HG03432 (cell line): ENCODE measurements around the gene NUDT5.
"Not testable (repeated sequence)": the region's sequence is repeated elsewhere in the genome, so short reads cannot be mapped to it uniquely, and the experiment has no call there.

Source experiments
- ATAC-seq: cut with Tn5 transposase; IDR thresholded peaks from one replicate; pipeline ENCODE4 v1.9.1; 2021; ENCODE audit warnings: mild to moderate bottlenecking, moderate library complexity; ENCODE audit not compliant: unreplicated experiment

Gene NUDT5

DNA sequence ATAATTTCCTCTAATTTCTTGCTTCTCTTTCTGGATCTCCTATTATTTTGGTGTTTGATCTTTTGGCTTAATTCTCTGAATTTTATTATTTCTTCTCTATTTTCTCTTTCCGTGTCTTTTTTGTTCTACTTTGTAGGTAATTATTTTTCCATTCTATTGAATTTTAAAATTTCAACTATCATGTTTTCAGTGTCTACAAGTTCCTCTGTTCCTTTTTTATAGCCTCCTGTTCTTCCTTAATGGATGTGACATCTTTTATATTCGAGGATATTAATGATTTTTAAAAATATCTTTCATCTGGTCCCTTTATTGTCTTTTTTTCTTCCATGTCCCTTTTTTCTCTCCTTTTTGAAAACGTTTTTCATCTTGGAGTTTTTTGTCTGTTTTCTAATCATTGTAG is 11.4 kb upstream of the NUDT5 start:
- ATAC-seq = no peak

DNA sequence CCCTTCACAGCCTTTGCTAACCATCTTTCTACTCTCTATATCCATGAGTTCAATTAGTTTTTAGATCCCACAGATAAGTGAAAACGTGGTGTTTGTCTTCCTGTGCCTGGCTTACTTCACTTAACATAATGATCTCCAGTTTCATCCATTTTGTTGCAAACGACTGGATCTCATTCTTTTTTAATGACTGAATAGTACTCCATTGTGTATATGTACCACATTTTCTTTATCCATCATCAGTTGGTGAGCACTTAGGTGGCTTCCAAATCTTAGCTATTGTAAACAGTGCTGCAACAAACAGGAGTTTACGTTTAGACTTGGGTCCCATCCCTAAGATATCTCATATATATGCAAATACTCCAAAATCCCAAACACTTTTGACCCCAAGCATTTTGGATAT is 9.4 kb upstream of the NUDT5 start:
- no peak for ATAC-seq

DNA sequence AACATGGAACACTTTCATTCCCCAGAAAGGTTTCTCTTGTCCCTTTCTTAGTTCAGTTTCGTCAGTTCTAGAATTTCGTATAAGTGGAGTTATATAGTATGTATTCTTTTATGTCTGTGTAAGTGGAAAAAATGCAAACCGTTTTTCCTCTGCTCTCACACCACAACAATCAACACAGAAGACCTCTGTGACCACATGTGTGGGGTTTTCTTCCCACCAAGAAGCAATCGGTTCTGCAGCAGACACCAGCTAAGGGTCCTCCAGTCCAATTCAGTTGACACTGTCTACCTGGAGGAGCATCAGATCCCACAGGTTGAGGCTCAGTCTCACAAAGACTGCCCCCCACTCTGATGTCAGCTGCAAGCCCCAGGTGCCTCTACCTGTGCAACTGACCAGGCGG is 6.5 kb upstream of the NUDT5 start:
- no peak for ATAC-seq

DNA sequence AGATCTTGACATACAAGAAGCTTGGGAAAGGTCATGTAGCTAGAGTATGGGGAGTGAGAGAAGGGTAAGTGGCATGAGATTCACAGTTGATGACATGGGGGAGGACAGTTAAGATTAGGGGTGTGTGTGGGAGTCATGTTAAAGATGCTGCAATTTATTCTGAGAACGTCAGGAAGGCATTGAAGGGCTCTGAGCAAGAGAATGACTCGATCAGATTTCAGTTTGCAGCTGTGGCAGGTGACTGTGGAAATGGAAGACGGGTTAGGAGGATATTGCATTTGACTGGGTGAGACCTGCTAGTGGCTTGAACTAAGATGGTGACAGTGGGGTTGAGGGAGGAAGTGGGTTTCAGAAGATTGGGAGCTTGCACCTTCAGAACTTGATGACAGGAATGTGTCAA is 5.9 kb upstream of the NUDT5 start:
- ATAC-seq = no peak

DNA sequence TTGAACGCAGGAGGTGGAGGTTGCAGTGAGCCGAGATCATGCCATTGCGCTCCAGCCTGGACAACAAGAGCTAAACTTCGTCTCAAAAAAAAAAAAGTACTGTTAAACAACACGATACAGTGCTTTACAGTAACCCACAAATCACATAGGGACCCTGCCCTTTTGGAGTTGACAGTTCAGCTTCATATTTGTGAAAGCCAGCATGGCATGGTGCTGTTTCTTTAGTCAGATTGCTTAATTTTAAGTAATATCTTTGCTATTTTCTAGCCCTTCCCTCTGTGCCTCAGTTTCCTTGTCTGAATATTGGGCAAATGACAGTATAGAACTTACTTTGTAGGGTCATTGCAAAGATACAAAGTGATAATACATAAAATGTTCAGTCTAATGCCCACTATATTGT is 5.2 kb upstream of the NUDT5 start:
- no peak for ATAC-seq

DNA sequence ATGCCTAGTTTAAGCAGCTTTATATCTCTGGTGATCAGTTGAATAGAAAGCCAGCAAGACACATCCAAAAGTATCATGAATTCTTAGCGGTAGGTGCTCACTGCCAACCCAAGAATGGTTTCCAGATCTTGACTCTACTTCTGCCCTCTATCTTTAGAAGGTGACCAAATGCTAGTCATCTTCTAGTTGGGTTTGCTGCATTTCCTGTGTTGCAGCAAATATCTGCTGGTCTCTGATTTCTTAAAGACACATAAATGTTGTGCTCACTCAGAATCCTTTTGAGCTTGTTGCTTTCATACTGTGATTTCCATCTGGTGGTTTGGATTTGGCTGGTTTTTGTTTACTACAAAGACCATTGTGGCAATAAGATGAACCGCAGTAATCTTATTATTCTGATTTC is 2.5 kb upstream of the NUDT5 start:
- no peak for ATAC-seq

DNA sequence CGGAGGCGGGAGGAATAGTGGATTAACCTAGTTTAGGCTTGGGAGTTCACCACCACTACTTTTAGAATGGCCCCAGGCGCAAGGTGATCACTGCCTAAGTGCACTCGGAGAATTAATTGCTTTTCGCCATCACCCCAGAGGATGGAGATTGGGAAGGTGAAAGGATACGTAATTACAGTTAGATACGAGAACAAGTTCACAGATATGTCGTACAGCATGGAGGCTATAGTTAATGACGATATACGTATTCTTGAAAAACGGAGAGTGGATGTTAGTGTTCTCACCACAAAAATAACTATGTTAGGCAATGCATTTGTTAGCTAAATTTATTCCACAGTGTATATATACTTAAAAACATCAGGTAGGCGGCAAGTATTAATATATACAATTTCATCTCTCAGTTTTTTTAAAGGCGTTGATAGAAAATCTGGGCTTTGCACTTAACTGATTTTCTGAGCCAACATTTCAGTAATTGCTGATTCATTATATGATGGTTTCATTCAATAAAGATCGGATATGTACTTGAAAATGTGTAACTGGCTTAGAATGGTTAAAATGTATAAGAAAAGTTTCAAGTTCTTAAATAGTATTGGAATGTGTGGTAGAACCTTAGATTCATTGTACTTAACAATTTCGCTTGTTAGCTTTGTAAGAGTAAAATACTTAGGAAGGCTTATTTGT is 980 bp upstream of the NUDT5 start:
- ATAC-seq = no peak

DNA sequence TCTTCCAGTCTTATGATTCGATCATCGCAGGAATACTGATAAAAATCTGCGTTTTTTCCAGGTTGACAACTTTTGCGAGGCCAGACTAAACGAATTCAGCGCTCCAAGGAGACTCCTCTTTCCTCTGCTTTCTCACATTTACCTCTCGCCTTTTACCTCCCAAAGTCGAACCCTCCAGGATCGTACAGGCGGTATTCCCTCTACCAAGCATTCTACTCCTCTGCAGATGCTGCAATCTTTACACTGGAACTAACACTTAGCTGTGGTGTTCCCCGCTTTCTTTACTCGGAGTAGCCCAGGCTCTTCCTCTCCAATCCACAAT is 449 bp downstream of the NUDT5 start:
- ATAC-seq = peak; percentile 12

DNA sequence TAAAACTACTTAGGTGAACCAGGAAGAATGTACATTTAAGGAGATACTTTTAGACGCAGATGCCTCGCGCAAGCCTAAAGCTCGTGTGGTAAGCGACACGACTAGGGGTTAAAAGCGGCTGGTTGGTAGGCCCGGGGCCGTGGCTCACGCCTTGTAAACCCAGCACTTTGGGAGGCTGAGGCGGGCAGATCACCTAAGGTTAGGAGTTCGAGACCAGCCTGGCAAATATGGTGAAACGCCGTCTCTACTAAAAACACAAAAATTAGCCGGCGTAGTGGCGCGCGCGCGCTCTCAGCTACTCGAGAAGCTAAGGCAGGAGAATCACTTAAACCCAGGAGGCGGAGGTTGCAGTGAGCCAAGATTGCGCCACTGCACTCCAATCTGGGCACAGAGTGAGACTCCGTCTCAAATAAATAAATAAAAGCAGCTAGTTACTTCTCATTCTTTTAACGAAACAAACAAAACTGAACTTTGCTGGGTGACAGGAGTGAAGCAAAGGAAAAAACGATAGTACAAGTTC is 879 bp downstream of the NUDT5 start:
- ATAC-seq = no peak

DNA sequence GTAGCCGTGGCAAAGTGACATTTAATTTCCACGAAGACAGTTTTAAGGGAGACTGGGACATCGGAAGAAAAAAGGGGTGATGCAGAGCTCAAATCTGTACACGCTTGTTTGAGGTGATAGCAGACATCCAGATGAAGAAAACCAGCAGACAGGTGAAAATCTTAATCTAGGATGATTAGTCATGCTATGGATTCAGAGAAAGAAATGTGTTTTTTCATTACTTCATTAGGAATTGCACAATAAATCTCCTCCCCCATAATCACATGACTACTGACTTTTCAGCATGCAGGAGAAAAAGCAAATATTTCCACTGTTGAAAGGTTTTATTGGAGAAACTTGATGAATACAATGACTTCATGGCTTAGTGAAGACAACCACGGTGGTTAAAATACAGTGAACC is 2.5 kb downstream of the NUDT5 start:
- no peak for ATAC-seq

DNA sequence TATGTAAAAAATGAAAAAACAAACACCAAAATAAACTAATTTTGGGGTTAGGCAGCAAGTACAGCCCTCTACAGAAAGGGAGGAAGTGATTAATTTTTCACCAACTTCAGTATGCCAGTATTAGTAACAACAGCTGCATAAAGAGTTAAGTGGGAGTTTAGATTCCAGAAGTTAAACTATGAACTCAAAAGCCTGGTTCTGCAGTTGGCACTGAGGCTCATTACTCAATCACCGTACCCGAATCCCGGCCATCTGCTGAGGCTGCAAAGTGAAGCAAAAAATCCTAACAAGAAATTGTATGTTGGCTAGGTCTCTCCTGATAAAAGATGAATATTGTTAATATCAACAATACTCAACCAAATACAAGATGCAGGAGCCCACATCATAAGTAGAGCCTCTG is 4.0 kb downstream of the NUDT5 start:
- no peak for ATAC-seq

DNA sequence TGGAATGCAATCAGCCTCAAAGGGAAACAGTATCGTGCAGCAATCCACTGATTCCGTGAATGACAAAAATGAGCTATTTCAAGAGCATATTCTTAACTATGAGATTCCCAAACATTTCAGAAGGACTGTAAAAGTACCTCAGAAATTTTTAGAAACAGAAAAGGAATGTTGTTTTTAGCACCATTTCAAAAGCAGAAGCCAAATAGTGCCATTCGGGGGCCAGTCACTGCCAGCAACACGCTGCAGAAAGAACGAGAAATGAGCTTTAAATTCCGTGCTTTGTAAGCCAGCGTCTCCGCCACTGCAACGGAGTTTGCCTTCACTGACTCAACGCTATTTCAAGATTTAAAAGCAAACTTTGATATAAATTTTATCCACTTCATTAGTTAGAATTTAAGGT is 6.3 kb downstream of the NUDT5 start:
- ATAC-seq = no peak

DNA sequence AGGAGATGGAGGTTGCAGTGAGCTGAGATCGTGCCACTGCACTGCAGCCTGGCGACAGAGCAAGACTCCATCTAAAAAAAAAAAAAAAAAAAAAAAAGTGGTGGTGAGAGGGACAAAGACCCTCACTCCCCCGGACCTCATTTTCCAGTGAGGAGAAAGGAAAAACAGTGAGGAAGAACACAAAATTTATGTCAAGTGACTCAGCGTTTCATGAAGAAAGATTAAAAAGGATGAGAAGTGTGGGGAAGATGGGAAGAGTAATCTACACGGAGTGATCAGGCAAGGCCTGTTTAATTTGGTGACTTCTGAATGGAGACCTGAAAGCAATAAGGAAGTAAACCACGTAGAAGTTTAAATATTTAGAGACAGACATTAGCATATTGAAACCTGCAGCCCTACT is 7.0 kb downstream of the NUDT5 start:
- ATAC-seq = no peak

DNA sequence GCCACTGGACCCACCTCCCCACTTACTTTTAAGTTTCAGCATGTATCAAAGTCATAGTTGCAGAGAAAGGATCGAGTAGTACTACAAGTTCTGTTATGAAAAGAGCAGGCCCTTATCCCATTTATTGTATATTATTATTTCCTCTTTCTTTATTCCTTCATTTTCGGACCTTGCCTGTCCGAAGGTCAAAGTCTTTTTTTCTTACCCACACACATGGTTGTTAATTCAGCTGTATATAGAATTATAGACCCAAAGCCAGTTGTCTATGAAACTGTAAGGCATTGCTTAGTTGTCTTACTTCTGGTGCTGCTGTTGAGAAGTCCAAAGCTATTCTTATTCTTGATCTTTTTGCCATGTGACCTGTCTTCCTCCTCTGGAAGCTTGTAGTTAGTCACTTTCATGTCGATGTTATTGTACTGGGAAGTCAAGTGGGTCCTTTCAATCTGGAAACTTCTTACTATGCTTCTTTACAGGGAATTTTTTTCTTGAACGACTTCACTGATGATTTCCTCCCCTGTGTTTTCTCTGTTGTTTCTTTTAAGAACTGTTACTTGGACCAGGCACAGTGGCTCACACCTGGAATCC is 8.3 kb downstream of the NUDT5 start:
- no peak for ATAC-seq

DNA sequence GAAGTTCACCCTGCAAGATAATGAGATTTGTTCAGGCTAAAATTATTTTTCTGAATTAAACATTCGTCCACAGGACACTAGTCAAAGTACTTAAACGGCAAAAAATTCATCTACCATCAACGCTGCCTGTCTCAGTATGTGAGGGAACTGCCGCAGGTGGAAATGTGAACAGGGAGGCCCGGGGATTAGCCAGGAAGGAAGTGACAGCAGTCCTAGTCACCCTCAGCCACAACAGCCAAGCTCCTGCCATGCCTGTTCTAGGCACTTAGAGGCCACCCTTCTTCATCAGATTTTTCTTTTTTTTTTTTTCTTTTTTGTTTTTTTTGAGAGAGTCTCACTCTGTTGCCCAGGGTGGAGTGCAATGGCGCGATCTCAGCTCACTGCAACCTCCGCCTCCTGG is 9.4 kb downstream of the NUDT5 start:
- no peak for ATAC-seq

DNA sequence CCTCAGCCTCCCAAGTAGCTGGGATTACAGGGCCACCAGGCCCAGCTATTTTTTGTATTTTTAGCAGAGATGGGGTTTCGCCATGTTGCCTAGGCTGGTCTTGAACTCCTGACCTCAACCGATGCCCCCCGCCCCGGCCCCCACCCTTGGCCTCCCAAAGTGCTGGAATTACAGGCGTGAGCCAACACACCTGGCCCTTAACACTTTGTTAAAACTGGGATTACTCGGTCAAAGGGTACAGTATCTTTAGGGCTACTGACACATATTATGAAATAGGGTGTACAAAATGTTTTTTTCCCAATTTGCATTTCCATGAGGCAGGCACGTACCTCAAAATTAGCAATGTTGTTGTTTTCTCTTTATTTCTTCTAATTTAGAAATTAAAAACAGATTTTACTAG is 11.5 kb downstream of the NUDT5 start:
- ATAC-seq = no peak

DNA sequence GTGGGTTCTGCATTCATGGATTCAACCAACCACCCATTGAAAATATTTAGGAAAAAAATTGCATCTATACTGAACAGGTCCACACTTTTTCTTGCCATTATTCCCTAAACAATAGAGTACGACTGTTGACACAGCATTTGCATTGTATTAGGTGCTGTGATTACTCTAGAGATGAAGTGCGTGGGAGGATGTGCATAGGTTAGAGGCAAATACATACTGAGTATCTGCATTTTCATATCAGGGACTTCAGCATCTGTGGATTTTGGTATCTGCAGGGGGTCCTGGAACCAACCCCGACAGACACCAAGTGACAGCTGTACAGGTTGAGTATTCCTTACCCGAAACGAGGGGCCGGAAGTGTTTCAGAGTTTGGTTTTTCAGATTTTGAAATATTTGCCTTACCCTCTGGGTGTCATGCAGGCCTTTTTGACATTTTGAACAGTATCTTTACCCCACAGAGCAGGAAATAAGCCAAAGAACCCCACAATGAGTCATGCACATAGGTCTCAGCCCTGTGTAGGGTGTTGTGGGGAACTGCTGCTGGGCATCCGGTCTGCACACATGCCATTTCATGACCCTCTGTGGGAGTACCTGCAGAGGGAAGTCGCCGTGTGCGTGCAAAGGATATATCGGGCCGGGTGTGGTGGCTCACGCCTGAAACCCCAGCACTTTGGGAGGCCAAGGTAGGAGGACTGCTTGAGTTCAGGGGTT is 14.5 kb downstream of the NUDT5 start:
- ATAC-seq = no peak

DNA sequence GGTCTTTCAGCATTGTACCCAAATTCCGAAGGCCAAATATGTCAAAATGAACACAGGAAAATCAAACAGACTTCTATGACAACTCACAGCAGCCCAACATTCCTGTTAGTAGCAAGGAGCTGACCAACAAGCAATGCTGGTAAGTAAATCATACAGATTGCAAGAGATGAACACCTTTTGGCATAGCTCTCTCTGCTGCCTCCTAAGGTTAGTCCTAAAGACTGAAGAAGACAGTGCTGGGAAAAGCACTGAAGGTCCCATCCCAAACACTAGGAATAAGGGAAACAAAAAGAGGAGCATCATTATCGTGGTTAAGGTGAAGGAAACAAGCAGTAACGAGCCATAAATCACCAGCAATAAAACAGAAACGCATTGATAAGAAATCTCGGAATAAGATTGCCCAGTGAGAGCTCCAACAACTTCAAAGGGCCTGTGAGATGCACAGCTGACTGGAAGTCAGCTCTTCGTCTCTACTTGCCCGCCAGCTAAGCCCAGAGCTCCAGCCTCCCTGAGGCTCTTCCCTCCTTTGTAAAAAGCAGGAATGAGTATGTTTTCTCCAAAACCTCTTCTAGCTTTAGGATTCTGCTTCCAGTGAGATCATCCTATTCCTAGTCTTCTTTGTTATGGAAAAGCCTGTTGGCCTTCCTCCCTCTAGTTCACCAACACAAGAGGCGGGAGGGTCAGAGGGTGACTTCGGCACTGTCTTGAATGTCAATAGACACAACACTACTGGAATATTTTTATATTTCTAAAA is 15.3 kb downstream of the NUDT5 start:
- no peak for ATAC-seq

DNA sequence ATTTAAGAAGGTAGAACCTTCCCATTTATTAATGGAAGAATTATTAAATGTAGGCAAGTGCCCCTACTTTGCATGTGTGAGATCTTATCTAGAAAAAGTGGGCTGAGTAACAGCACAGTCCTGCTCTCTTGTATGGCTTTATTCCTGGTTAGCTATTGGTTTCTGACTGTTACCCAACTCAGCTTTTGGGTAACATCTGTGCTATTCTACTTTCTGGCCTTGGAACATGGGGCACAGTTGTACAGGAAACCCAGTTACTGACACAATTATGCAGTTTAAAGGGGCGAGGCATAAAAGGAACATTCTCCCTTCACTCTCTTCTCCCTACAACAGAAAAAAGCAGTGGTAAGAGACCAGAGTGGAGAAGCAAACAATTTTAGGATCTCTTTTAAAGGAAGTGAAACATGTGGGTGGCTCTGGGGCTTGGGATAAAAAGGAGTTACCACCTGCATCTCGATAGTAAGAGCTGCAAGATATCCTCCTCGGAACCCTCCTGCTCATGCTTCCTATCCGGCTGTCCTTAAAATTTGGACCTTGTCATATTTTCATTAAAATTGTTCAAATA is 16.0 kb downstream of the NUDT5 start:
- no peak for ATAC-seq

DNA sequence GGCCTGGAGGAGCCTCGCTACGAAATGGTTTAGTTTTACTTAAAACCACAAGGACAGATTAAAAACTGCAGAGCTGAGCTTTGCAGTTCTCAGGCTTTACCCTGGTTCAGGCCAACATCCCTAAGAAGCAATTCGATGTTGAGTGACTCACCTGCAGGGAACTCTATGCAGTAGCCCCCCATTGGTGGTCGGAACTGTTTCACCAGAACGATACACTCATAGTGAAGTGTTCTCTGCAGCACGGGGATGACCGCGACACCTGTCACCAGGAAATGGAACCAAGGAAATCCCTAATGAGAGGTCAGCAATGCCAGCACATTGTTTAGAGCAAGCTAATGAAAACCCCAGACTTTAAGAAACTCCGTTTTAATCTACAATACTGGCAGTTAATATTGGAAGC is 18.0 kb downstream of the NUDT5 start:
- ATAC-seq = no peak

DNA sequence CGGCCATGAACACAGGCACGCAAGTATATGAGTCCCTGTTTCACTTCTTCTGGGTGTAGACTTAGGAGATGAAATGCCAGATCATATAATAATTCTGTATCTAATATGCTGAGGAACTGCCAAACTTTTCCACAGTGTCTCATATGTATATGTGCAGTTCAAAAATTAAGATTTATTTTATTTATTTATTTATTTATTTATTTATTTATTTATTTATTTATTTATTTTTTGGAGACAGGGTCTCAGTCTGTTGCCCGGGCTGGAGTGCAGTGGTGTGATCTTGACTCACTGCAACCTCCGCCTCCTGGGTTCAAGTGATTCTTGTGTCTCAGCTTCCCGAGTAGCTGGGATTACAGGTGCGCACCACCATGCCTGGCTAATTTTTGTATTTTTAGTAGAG is 24.2 kb downstream of the NUDT5 start:
- ATAC-seq = not testable (repeated sequence)
